GM19467 (cell line): ENCODE results near the gene ZNF280B.
"Not testable (repeated sequence)": the region's sequence is repeated elsewhere in the genome, so short reads cannot be mapped to it uniquely, and the experiment has no call there.

Experiments used
- ATAC-seq: cut with Tn5 transposase; IDR thresholded peaks from one replicate; pipeline ENCODE4 v1.9.1; 2021; ENCODE audit warnings: mild to moderate bottlenecking, moderate library complexity; ENCODE audit not compliant: unreplicated experiment

Gene ZNF280B

GRCh38 chr22:22509912-22510311 is 1.4 kb upstream of the ZNF280B start:
- ATAC-seq: not testable (repeated sequence)

- no peak for ATAC-seq
These were observed 734 bp downstream of the ZNF280B start for GRCh38 chr22:22507743-22508273.

- ATAC-seq: no peak
These were observed 1.8 kb downstream of the ZNF280B start for GRCh38 chr22:22506736-22507135.

GRCh38 chr22:22498267-22498666 is 10.3 kb downstream of the ZNF280B start:
- no peak for ATAC-seq

- ATAC-seq: not testable (repeated sequence)
These were observed 17.0 kb downstream of the ZNF280B start for GRCh38 chr22:22491589-22491988.

GRCh38 chr22:22488736-22489135 is 19.8 kb downstream of the ZNF280B start:
- no peak for ATAC-seq

- ATAC-seq: no peak
These were observed 20.5 kb downstream of the ZNF280B start for GRCh38 chr22:22487869-22488597.

- no peak for ATAC-seq
These were observed 21.5 kb downstream of the ZNF280B start for GRCh38 chr22:22487059-22487458.

- ATAC-seq: no peak
These were observed 22.2 kb downstream of the ZNF280B start for GRCh38 chr22:22486132-22486899.

GRCh38 chr22:22485524-22485923 is 23.0 kb downstream of the ZNF280B start:
- ATAC-seq: no peak

- no peak for ATAC-seq
These were observed 24.5 kb downstream of the ZNF280B start for GRCh38 chr22:22484023-22484422.

GRCh38 chr22:22480940-22481339 is 27.6 kb downstream of the ZNF280B start:
- ATAC-seq: no peak

GRCh38 chr22:22479999-22480532 is 28.5 kb downstream of the ZNF280B start:
- no peak for ATAC-seq

GRCh38 chr22:22479116-22479515 is 29.4 kb downstream of the ZNF280B start:
- no peak for ATAC-seq

GRCh38 chr22:22478470-22478869 is 30.1 kb downstream of the ZNF280B start:
- ATAC-seq: no peak

- ATAC-seq: no peak
These were observed 33.8 kb downstream of the ZNF280B start for GRCh38 chr22:22474733-22475132.

- not testable (repeated sequence) for ATAC-seq
These were observed 37.4 kb downstream of the ZNF280B start for GRCh38 chr22:22471104-22471503.

GRCh38 chr22:22469527-22469926 is 39.0 kb downstream of the ZNF280B start:
- ATAC-seq: no peak

GRCh38 chr22:22468794-22469469 is 39.6 kb downstream of the ZNF280B start:
- ATAC-seq: not testable (repeated sequence)

- ATAC-seq: no peak
These were observed 41.4 kb downstream of the ZNF280B start for GRCh38 chr22:22467112-22467511.

- ATAC-seq: no peak
These were observed 42.8 kb downstream of the ZNF280B start for GRCh38 chr22:22465782-22466181.
